Subcutaneous adipose tissue (tissue), 4 donors: ENCODE measurements around the gene LVRN. TPM values are rescaled to one million over a fixed set of nuclear protein-coding genes. Genes with fewer than 3 reads are reported as not detected.

Experiments
- total RNA-seq, 4 donors: library from RNA; depleted of rRNA; stranded (reverse); fragments of >200 nt; gene quantifications; one replicate each; pipeline ENCODE4 v1.1.0, GENCODE V29; 2016
- TF ChIP-seq, protein P1 (sequence below): fragments of 450-650 bp; IDR thresholded peaks from one replicate; pipeline ENCODE4 v1.5.1; 2016; ENCODE audit warnings: low read depth, mild to moderate bottlenecking, control low read depth, antibody characterized with exemption, moderate library complexity

LVRN gene, protein sequence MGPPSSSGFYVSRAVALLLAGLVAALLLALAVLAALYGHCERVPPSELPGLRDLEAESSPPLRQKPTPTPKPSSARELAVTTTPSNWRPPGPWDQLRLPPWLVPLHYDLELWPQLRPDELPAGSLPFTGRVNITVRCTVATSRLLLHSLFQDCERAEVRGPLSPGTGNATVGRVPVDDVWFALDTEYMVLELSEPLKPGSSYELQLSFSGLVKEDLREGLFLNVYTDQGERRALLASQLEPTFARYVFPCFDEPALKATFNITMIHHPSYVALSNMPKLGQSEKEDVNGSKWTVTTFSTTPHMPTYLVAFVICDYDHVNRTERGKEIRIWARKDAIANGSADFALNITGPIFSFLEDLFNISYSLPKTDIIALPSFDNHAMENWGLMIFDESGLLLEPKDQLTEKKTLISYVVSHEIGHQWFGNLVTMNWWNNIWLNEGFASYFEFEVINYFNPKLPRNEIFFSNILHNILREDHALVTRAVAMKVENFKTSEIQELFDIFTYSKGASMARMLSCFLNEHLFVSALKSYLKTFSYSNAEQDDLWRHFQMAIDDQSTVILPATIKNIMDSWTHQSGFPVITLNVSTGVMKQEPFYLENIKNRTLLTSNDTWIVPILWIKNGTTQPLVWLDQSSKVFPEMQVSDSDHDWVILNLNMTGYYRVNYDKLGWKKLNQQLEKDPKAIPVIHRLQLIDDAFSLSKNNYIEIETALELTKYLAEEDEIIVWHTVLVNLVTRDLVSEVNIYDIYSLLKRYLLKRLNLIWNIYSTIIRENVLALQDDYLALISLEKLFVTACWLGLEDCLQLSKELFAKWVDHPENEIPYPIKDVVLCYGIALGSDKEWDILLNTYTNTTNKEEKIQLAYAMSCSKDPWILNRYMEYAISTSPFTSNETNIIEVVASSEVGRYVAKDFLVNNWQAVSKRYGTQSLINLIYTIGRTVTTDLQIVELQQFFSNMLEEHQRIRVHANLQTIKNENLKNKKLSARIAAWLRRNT
- total RNA-seq = 100 to 1,000 TPM in 2 of 4 donors, 10 to 100 TPM in 2; 37.2 to 135 (median 96.4) TPM

DNA sequence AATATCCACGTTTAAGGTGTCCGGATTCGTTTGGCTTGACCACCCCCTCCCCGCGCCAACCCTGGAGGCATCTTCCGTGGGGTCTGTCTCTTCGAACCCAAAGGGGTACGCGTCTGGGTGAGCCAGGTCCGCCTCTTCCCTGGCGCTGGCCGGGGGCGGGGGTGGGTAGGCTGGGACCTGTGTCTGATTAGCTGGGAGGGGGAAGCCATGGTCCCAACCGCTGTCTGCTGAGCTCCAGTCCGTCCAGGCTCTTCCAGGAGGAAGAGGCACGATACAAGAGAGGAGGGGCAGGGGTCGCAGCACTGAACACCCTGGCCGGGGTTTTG is at the start of gene LVRN:
TSS of gene LVRN (plus strand) at position 237 of the 326 bp plus-strand sequence. CDS start 143 bp downstream, outside the sequence.
- TF ChIP-seq, protein P1, sequence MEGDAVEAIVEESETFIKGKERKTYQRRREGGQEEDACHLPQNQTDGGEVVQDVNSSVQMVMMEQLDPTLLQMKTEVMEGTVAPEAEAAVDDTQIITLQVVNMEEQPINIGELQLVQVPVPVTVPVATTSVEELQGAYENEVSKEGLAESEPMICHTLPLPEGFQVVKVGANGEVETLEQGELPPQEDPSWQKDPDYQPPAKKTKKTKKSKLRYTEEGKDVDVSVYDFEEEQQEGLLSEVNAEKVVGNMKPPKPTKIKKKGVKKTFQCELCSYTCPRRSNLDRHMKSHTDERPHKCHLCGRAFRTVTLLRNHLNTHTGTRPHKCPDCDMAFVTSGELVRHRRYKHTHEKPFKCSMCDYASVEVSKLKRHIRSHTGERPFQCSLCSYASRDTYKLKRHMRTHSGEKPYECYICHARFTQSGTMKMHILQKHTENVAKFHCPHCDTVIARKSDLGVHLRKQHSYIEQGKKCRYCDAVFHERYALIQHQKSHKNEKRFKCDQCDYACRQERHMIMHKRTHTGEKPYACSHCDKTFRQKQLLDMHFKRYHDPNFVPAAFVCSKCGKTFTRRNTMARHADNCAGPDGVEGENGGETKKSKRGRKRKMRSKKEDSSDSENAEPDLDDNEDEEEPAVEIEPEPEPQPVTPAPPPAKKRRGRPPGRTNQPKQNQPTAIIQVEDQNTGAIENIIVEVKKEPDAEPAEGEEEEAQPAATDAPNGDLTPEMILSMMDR = no peak

DNA sequence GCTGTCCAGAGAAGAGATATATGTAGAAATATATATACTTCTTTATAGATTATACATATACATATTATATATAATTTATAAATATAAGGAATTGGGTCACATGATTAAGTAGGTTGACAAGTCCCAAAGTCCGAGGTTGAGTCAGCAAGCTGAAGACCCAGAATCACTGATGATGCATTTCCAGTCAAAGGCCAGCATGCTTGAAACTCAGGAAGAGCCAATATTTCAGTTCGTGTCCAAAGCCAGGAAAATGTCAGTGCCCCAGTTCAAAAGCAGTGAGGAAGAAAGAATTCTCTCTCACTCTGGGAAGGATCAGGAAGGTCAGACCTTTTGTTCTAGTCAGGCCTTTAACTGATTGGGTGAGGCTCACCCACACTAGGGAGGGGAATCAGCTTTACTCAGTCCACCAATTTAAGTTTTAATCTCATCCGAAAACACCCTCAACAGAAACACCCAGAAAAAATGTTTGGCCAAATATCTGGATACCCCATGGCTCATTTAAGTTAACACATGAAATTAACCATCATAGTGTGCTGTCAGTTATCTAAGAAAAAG is 42.0 kb upstream of the LVRN start:
- TF ChIP-seq, protein P1 = no peak

DNA sequence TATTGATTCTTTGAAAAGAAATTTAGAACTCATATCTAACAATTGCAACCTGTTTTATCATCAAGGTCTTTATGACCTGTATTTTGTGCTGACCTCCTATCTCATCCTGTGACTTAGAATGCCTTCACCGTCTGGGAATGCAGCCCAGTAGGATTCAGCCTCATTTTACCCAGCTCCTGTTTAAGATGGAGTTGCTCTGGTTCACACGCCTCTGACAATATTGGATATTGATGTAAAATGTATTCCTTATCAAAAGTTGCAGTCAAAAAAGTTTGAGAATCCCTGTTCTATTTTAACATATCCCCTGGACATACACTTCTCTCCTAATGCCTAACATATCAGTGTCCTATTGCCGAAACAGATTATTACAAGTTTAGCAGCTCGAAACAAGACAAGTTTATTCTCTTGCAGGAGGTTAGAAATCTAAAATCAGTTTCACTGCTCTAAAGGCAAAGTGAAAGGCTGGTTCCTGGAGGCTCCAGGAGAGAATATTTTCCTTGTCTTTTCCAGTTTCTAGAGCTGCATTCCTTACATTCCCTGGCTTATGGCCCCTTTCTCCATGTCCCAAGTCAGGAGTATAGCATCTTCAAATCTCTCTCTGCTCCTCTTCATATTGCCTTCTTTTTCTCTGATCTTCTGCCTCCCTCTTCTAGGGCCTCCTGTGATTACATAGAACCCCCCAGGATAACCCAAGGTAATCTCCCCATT is 31.5 kb upstream of the LVRN start:
- TF ChIP-seq, protein P1 = no peak

DNA sequence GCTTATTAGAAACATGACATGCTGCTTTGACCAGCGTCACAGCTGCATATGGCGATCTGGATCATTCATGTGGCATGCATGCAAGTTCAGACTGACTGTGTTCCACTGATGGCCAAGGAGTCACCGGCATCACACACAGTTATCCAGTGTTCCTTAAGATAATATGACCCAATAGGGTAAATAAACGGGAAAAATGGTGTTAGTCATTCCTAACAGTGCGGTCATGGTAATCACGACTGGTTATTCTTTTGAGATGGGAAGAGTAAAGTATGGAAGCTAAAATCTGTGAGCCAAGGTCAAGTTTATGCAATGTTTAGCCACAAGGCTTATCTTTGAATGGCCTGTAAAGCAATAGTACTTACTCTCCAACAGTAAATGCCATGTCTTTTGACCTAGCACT is 29.3 kb upstream of the LVRN start:
- TF ChIP-seq, protein P1 = no peak

DNA sequence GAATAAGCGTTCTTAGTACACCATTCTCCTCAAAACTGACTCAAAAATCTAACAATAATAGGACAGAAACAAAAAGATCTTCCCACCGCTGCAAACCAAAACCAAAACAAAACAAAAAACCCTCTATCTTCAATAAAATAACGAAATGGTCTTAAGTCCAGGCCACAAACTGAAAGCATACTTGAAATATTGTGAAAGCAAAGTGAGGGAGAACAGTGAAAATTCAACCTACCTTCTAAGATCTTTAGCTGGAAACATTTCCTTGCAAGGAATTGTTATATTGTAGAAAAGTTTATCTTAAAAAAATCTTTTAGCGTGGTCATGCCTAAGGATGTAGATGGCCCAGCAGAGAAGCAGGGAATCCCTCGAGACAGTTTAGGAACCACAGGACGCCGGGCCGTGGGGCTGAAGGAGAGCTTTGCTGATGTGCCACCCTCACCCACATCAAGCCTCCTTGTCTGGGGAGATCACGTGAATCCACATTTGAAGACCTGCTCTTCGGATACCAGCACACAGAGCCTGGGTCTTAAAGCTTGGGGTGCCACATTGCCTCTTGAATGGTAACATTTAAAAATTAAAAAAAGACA is 27.8 kb upstream of the LVRN start:
- TF ChIP-seq, protein P1 = no peak

DNA sequence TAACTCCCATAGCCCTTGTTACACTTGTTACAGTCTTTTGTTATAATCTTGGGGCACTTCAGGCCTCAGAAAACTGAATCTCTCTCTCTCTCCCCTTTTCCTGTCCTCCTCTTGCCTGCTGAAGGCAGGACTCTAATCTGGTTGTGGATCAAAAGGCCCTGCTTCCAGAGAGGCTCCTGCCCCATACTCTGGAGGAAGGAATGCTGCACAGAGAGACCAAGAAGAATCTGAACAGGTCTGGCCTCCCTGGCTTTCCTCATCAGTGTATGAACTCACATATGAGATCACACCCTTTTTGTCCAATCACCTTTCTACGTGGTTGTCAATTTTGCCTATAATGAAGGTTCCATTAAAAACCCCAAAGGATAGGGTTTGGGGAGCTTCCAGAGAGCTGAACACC is 26.2 kb upstream of the LVRN start:
- TF ChIP-seq, protein P1 = no peak
